ENCODE data around the gene RBBP4. TPM values are rescaled to one million over a fixed set of nuclear protein-coding genes. Genes with fewer than 3 reads are reported as not detected.
"Not testable (repeated sequence)": the region's sequence is repeated elsewhere in the genome, so short reads cannot be mapped to it uniquely, and the experiment has no call there.

The RBBP4 gene
- total RNA-seq, 1 donor from 2014 or later: 89.7 TPM

DNA sequence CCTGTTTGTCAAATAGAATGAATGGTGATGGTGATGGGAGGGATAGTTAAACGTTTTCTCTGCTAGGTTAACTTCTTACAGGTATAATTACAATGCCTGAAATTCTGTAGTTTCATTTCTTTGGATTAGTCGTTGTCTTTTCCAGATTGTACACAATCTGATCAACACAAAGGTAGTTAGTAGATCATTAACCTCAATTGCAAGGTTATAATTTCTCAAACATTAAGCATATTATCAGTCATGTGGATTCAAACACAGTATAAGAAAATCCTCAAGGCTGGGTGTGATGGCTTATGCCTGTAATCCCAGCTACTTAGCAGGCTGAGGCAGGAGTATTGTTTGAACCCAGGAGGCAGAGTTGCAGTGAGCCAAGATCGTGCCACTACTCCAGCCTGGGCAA is 31.0 kb downstream of the RBBP4 start:
- ATAC-seq (ENCODE audit: poor library complexity) (no peak), DNase-seq (no peak)
- intact Hi-C loops (cut with DNase I): no loop called here

DNA sequence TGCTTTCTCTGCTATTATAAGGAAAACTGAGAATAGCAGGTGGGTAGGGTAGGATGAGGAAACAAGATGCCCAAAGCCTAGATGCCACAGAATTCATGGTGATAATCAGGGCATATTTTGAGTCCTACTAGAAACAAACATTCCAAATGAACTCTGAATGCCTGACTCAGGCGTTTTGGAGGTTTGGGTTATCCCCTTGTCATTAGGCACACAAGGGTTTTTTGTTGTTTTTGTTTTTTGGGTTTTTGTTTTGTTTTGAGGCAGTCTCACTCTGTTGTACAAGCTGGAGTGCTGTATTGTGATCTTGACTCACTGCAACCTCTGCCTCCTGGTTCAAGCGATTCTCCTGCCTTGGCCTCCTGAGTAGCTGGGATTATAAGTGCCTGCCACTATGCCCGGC is 32.4 kb downstream of the RBBP4 start:
- ATAC-seq (ENCODE audit: poor library complexity): no peak
- no peak for DNase-seq
- intact Hi-C loops (cut with DNase I): no loop called here

DNA sequence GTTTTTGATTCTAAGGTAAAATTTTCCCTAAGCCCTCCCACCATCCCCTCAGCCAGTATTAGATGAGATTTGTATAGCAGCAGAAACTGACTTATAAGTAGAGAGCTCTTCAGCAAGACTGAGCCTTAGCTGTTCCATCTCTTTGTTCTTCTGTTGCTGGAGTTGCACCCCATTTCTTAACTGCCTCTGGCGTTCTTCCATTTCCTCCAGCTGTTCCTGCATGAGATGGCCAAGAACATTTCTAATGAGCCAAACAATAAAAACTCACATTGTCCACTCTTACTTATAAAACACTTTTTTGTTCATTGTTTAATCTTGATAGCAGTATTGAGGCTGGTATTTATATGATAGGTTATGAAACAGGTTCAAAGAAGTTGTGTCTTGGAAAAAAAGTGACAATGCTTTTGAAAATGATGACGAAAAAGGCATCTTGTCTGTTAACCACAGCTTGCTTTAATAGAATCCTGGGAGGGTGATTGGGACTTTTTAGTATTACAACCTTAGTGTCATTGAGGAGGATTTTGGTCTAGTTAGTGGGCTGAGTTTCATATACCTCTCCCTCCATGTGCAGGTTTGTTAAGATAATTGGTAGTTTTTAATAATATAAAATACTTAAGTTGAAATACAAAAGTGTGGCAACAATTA is 33.3 kb downstream of the RBBP4 start:
- DNase-seq: no peak
- intact Hi-C loops (cut with DNase I): no loop called here
- peak; percentile 61 for ATAC-seq (ENCODE audit: poor library complexity)

DNA sequence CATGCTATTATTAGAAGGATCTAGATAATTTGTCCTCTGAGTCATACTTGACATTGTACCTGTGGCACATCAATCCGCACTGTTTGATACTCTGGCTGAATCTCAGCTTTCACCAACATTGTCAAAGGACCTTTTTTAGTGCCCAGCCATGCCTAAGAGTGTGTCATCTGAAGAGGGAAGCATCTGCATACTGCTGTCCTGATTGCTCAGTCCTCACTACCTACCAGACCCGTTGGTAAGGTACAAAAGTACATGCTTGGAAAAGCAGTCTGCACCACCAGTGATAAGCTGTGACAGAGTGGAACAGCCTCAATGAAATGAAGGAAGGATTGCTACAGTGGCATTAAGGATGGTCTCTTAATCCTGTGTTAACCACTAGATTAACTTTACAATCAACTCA is 34.5 kb downstream of the RBBP4 start:
- intact Hi-C loops (cut with DNase I): no loop called here
- no peak for DNase-seq
- ATAC-seq (ENCODE audit: poor library complexity): no peak

DNA sequence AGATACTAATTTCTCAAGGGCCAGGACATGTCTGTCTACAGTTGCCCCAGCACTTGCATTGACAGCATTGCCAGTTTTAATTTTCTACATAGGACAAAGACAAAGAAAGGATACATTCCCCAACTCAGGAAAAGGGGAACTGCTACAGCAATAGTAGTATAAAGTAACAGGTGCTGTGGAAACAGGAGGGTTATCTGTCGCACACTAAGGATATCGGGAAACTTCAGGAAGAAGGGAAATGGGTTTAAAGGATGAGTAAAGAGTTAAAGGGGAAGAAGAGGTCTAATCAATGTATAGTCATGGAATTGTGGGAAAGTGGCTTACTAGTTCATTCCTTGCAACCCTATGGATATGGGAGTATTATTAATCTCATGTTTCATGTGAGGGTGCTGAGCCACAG is 35.4 kb downstream of the RBBP4 start:
- DNase-seq (no peak), ATAC-seq (ENCODE audit: poor library complexity) (no peak)
- intact Hi-C loops (cut with DNase I): no loop called here

DNA sequence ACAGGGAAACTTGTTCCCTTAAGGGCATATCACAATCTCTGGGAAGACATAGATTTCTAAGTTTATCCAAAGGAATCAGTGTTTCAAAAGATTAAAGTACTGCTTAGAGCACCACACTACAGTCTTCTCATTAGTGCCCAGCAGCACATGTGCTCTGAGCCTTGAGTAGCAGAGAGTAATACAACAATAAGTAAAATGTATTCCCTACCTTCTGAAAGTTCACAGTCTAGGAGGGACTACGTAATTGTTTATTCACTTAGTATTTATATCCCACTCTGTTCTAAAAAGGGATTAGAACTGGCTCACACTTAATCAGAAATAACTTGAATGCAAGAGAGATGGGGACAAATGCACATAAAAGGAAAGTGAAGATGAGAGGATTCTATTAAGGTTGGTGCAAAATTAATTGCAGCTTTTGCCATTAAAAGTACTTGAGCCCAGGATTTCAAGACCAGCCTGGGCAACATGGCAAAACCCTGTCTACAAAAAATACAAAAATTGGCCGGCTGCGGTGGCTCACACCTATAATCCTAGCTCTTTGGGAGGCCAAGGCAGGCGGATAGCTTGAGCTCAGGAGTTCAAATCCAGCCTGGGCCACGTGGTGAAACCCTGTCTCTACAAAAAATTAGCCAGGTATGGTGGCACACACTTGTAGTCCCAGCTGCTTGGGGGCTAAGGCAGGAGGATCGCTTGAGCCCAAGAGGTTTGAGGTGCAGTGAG is 42.6 kb downstream of the RBBP4 start:
- DNase-seq: no peak
- intact Hi-C loops (cut with DNase I): no loop called here
- peak; percentile 23 for ATAC-seq (ENCODE audit: poor library complexity)

DNA sequence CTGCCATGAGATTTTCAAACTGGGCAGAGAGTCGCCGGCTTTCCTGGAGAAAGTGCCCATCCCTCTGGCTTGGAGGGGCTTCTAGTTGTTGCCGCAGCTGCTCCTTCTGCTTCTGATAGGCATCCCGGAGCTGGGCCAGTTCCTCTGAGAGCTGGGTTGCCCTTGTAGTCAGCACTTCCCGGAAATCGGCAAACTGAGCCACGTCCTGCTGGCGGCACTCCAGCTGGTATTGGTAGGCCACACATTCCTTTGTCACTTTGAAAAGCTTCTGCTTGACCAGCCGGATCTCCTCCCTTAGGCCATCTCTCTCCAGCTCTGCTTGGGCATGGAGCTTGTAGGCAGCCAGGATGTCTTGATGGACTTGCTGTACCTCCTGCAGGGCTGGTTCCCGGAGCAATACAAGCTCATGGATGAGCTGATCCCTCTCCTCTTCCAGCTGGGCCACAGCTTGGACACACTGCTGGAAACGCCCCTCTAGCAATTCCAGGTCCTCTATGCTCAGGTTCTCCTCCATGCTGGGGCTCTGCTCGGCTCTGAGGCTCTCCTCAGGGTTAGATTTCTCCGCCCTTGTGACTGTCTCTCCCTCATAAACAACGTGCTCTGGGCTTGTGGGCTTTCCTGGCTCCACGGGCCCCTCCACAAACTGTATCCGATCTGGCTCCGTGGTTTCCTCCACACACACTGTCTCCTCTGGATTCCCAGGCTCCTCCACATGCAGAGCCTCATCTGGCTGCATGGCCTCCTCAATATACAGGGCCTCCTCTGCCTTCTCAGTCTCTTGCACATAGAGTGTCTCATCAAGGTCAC is 44.3 kb downstream of the RBBP4 start:
- ATAC-seq (ENCODE audit: poor library complexity): peak; percentile 52

DNA sequence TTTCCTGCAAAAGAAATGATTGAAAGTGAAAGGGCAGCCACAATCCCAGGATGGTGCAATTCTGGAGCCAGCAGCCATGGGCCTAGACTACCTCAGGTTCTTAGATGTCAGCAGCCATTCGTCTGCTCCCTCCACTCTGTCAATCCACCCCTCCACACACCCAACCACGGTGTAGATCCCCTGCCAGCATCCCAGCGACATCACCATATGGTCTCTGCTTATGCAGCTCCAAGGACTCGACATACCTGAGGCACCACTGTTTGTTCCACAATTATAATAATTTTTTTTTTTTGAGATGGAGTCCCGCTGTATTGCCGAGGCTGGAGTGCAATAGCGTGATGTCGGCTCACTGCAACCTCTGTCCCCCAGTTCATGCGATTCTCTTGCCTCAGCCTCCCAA is 45.0 kb downstream of the RBBP4 start:
- no peak for ATAC-seq (ENCODE audit: poor library complexity)

More for the DNA sequence above, 44.3 kb downstream of the RBBP4 start:
- peak; percentile 92 for DNase-seq
- intact Hi-C loops (cut with DNase I): no loop called here

DNA sequence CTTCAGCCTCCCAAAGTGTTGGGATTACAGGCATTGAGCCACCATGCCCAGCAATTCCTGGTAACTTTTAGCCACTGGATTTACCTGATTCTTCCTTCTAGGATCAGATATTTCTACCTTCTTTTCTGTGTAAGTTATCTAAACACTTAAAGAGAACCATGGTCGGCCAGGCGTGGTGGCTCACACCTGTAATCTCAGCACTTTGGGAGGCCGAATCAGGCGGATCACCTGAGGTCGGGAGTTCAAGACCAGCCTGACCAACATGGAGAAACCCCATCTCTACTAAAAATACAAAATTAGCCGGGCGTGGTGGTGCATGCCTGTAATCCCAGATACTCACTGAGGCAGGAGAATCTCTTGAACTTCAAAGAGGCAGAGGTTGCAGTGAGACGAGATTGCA is 46.0 kb downstream of the RBBP4 start:
- intact Hi-C loops (cut with DNase I); DNase-seq; ATAC-seq (ENCODE audit: poor library complexity): not testable (repeated sequence)

More for the DNA sequence above, 45.0 kb downstream of the RBBP4 start:
- no peak for DNase-seq
- intact Hi-C loops (cut with DNase I): no loop called here

DNA sequence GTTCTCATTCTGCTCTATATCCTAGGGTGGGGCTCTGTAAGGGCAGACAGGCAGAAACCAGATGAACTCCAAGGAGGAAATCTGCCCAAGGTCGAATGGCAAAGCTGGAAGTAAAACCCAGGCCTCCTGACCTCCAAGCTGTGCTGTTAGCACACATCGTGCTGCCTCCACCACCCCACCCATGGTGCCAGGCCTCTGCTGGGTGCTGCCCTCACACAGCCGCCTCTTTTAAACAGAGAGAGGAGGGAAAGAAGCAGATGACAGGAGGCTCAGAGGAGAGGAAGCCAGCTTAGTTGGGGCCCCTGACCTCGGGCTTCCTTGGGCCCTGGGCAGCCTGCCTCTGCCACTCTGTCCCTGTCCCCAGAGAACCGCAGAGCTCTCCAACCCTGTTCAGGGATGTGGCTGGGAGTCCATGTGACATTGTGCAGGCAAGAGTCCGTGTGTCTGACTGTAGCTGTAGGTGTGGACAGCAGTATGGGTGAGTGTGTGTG is 50.5 kb downstream of the RBBP4 start:
- peak; percentile 39 for ATAC-seq (ENCODE audit: poor library complexity)
- intact Hi-C loops (cut with DNase I): no loop called here
- DNase-seq: no peak

DNA sequence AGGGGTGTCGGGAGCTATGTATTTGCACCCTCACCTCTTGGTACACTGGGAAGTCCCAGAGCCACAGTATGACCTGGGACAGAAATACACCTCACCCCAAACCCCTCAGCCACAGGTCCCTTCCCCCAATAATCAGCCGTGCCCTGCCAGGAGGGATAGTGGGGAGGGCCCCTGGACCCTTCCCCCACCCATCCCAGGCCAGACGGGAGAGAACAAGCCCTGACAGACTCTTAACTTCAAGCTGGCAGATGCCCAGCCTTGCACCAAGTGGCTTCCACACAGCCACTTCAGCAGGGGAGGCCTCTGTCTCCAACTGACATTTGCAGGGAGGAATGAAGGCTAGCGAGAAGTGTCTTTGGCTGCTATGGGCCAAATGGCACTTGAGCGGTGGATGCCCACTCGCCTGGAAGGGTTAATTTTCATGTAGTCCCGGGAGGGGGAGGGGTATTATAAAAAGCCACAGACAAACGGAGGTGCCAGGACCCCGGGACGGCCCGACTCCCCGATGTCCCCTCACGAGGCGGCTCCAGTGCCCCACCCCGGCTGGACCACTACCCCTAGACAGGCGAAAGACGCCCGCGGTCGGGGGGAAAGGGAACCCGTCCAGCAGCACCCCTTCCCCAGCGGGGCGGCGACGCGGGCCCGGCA is 51.1 kb downstream of the RBBP4 start:
- ATAC-seq (ENCODE audit: poor library complexity) (peak; percentile 50), DNase-seq (peak; percentile 61)
- intact Hi-C loops (cut with DNase I): no loop called here

DNA sequence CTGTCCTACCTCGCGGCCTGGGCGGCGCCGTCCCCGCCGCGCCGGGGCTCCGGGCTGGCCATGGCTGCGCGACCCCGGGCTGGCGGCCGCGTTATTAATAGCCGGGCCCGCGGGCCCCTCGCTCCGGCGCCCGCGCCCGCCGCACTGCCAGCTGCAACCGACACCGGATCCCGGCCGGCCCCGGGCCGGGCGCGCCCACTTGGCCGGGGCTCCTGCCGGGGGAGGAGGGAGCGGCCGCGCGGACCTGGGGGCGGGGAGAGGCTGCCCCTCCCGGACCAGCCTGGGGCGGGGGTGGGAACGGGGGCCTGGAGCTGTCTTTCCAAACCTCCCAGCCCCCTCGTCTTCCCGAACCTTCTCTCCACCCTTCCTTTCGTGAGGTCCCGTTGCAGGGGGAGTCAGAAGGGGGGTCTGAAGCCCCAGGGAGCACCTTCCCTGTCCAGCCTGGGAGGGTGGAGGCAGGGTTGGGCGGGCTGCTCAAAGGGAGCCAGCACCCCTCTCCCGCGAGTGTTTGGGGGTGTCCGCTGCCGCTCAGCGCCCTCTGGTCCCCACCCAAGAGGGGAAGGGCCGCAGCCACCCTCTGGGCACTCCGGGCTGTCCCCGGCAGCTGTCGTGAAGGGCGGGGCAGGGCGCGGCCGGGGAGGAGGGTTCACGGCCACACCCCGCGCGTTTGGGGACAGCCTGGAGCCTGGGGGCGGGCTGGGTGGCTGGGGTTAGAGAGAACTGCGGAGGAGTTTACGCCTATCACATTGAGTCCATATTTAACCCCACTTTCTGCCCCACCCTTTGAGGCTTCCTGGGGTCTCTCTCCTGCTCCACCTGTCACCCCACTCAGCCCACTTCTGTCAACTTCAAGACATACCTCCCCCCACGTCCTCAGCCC is 51.8 kb downstream of the RBBP4 start, which contains the start of gene SYNC:
Gene SYNC, minus strand, starts transcription at position 172 of the 880 bp plus-strand sequence. Its CDS starts 110 bp downstream, at position 62.
- intact Hi-C loops (cut with DNase I): no loop called here
- DNase-seq: peak; percentile 85
- ATAC-seq (ENCODE audit: poor library complexity): peak; percentile 85

DNA sequence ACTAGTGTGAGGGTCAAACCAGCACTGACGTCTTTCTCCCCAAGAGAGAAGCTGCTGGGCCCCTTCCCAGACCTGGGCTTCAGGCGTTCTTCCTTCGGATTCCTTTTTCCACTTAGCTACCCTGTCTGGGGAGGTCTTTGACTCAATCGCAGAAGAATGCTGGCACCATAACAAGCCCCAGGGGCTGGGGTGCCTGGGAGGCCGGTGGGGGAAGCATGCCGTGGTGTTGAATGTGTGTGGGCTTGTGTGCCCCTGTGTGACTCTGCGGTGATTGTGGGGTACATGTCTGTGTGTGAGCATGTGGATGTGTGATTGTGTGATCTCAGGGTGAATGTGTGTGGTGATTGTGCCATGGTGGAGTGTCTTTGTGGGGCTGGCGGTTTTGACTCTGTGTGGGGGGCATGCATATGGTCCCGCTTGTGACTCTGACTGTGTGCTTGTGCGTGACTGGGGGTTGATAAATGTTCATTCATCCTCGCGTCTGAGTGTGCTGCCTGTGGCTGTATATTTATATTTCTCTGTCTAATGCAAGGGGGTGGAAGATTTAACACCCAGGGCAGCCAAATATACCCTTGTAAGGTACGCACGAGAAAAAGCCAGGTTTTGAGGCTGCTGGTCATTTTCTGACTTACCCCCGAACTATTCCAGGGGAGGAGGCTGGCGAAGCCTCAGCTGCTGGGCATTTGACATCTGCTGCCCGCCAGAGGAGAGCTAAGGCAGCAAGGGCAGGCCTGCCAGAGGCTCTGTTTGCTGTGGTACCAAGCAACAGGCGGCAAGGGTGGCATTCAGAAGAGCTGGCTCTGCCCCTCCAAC is 52.7 kb downstream of the RBBP4 start:
- peak; percentile 68 for DNase-seq
- intact Hi-C loops (cut with DNase I): no loop called here

DNA sequence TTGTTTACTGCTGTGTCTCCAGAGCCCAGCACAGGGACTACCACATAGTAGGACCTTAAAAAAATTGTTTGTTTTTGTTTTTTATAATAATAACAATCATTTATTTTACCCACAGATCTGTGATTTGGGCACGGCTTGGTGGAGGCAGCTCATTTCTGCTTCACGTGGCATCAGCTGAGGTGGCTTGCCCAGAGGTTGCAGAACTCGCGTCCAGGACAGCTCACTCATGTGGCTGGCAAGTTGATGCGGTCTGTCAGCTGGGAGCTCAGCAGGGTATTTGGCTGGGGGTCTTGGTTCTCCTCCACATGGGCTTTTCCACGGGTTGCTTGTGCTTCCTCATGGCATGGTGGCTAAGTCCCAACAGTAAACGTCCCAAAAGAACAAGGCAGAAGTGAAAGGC is 54.5 kb downstream of the RBBP4 start:
- intact Hi-C loops (cut with DNase I): no loop called here
- peak; percentile 15 for DNase-seq

More for the DNA sequence above, 52.7 kb downstream of the RBBP4 start:
- ATAC-seq (ENCODE audit: poor library complexity): peak; percentile 63

DNA sequence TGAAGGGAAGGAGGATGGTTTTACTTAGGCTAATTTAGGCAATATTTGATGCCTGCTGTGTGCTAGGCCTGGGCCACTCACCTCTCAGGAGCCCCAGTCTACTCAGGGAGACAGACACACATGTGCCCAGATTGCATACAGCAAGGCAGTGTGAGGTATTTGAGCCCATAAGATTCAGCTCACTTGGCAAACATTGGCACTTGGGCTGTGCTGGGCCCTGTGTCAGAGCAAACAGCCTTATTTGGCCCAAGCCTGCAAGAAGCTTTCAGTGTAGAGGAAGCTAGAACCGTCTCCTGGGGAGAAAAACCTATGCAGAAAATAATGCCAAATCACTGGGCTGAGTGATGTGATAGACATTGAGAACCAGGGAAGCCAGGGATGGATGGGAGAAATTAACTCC is 55.5 kb downstream of the RBBP4 start:
- ATAC-seq (ENCODE audit: poor library complexity) (no peak), DNase-seq (peak; percentile 13)
- intact Hi-C loops (cut with DNase I): no loop called here

More for the DNA sequence above, 54.5 kb downstream of the RBBP4 start:
- ATAC-seq (ENCODE audit: poor library complexity): no peak

DNA sequence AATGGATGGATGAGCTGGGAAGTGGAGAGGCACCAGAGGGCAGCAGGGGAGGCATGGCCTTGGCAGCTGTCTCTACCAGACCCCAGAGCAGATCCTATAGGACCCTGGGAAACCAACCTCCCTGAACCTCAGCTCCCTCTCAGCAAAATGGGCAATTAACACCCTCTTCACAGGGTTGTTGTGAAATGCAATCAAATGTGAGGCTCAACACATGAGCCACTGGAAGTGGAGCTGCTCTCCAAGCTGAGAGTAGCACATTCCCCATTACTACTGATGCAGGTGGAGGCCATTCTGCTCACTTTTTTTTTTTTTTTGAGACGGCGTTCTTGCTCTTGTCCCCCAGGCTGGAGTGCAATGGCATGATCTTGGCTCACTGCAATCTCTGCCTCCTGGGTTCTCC is 58.1 kb downstream of the RBBP4 start:
- no peak for DNase-seq
- intact Hi-C loops (cut with DNase I): no loop called here
- ATAC-seq (ENCODE audit: poor library complexity): no peak

DNA sequence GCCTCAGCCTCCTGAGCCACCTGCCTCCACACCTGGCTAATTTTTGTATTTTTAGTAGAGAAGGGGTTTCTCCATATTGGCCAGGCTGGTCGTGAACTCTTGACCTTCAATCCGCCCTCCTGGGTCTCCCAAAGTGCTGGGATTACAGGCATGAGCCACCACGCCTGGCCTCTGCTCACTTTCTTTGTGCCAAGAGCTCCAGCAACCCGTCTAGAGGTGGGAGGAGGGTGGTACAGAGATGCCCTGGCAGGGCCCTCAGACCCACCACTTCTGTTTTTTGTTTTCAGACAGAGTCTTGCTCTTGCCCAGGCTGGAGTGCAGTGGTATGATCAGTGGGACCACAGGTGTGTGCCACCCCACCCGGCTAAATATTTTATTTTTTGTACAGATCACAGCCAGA is 58.5 kb downstream of the RBBP4 start:
- DNase-seq (no peak), ATAC-seq (ENCODE audit: poor library complexity) (no peak)
- intact Hi-C loops (cut with DNase I): no loop called here
